ENCODE results near the gene LPCAT3. TPM values are rescaled to one million over a fixed set of nuclear protein-coding genes. Genes with fewer than 3 reads are reported as not detected.

LPCAT3 gene
- total RNA-seq, 1 experiment from 2014 or later, result 102 TPM

DNA sequence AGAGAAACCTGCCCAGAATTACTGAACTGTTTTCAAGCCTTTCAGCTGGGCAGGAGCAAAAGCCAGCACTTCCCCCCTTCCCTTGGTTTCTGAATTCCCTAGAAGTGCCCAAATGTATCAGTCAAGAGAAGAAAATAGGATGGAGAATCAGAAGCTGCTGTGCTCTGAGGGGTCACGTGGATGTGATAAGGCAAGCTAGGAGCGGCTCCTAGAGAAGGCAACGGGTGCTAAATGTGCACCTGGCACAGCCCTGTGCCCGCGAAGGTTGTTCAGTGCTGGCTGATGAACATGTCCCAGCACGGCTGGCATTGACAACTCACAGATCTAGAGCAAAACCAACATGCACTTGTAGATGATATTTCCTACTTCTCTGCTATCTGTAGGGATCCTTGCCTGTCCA lies 39.3 kb downstream of the LPCAT3 start:
- no peak for DNase-seq

DNA sequence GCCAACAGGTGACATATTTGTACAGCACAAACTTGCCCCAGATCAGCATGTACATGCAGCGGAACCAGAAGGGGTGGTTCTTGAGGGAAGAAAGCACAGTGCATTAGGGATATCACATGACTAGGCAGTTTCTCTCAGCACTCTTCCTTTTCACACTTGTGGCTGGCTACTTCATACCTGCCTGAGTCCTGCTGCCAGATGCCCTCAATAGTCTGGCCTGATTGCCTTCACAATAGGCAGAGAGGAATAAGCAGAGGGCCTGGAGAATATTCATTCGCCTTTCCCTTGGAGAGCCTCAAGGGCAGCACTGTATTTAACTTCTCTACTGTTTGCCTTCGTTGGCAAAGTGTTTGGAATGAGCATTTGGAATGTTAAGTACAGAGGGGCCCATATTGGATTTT lies 39.7 kb downstream of the LPCAT3 start:
- no peak for TF ChIP-seq EZH2 (IDR thresholded peaks at IDR 0.05; ENCODE audit: low read depth)
- TF ChIP-seq, protein P1, sequence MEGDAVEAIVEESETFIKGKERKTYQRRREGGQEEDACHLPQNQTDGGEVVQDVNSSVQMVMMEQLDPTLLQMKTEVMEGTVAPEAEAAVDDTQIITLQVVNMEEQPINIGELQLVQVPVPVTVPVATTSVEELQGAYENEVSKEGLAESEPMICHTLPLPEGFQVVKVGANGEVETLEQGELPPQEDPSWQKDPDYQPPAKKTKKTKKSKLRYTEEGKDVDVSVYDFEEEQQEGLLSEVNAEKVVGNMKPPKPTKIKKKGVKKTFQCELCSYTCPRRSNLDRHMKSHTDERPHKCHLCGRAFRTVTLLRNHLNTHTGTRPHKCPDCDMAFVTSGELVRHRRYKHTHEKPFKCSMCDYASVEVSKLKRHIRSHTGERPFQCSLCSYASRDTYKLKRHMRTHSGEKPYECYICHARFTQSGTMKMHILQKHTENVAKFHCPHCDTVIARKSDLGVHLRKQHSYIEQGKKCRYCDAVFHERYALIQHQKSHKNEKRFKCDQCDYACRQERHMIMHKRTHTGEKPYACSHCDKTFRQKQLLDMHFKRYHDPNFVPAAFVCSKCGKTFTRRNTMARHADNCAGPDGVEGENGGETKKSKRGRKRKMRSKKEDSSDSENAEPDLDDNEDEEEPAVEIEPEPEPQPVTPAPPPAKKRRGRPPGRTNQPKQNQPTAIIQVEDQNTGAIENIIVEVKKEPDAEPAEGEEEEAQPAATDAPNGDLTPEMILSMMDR (conservative IDR thresholded peaks at IDR 0.05), result no peak
- POLR2A ChIA-PET (ENCODE audit: unreplicated experiment), result interaction anchor here (0.6 to 0.7 kb wide), 2 partner anchors 90 to 130 kb away, joined by 3 to 5 read pairs; no protein-coding TSS in a partner anchor
- no TSS peak for BruUV-seq (replicated peaks)

More for the DNA sequence above, 39.3 kb downstream of the LPCAT3 start:
- POLR2A ChIA-PET (ENCODE audit: unreplicated experiment), result no interaction called here
- Histone ChIP-seq H3K9me2 (ENCODE audit: insufficient read depth) (no peaks in the 10 kb centered on the region), H3K9me3 (ENCODE audit: insufficient read depth, low read depth) (no peaks in the 10 kb centered on the region), H3K4me2 (no peak overlapping the region), H4K20me1 (ENCODE audit: insufficient read depth) (peaks cover under 1% of the 10 kb centered on the region; the same call in 1 of the 2 replicates), H3K4me1 (replicated peaks; ENCODE audit: insufficient read depth) (peaks cover 13% of the 10 kb centered on the region), H3K27ac (peak overlapping the region; percentile 31), H3K4me3 (no peak overlapping the region), H2AFZ (no peak overlapping the region), H3K27me3 (ENCODE audit: insufficient read depth, low read depth) (no peaks in the 10 kb centered on the region), H3K36me3 (ENCODE audit: low read depth) (peaks cover 42% of the 10 kb centered on the region), H3K79me2 (ENCODE audit: low read depth) (no peaks in the 10 kb centered on the region), H3F3A (ENCODE audit: insufficient read depth, low read depth) (peaks cover 76% of the 10 kb centered on the region)
- intact Hi-C loops (cut with micrococcal nuclease; ENCODE audit: unreplicated experiment), result no loop called here
- BruUV-seq (replicated peaks), result no TSS peak
- no peak for TF ChIP-seq EZH2 (IDR thresholded peaks at IDR 0.05; ENCODE audit: low read depth)
- TF ChIP-seq, protein P1 (conservative IDR thresholded peaks at IDR 0.05), result no peak
- CTCF ChIA-PET, result no interaction called here

DNA sequence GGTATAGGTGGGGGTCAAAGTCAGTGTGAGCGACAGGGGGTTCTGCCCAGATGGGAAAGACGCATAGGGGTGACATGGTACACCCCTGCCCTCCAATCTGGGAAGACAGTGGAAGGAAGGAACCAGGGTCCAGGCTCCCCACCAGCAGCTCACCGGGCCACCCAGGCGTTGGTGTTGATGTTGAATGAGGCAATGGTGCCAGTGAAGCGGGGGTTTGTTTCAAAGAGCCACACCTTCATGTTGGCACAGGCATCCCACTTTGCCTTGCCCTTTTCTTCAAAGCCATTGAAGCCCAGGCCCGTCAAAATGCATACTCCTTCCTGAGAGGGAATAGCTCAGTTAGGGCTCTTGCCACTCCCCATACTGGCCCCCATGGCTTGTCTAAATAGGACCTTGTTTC lies 40.1 kb downstream of the LPCAT3 start:
- H3K4me3 ChIP-seq, result no peak overlapping the region
- no peak overlapping the region for H3K4me2 ChIP-seq
- peaks cover 76% of the 10 kb centered on the region for H3F3A ChIP-seq (ENCODE audit: insufficient read depth, low read depth)
- H2AFZ ChIP-seq, result no peak overlapping the region
- no peaks in the 10 kb centered on the region for H3K27me3 ChIP-seq (ENCODE audit: insufficient read depth, low read depth)
- H3K27ac ChIP-seq, result peak overlapping the region; percentile 31; the same call in 1 of the 2 replicates
- peaks cover 3% of the 10 kb centered on the region for H3K79me2 ChIP-seq (ENCODE audit: low read depth)
- ChIA-PET POLR2A (ENCODE audit: unreplicated experiment) (interaction anchor here (0.6 to 0.7 kb wide), 2 partner anchors 91 to 130 kb away, joined by 3 to 5 read pairs; no protein-coding TSS in a partner anchor), CTCF (interaction anchor here (0.6 kb wide), 4 partner anchors 63 to 660 kb away, joined by 3 to 12 read pairs (median 10); no protein-coding TSS in a partner anchor)
- intact Hi-C loops (cut with micrococcal nuclease; ENCODE audit: unreplicated experiment), result no loop called here
- H4K20me1 ChIP-seq (ENCODE audit: insufficient read depth), result peaks cover 3% of the 10 kb centered on the region; the same call in 1 of the 2 replicates
- H3K4me1 ChIP-seq (replicated peaks; ENCODE audit: insufficient read depth), result peaks cover 13% of the 10 kb centered on the region
- peaks cover 42% of the 10 kb centered on the region for H3K36me3 ChIP-seq (ENCODE audit: low read depth)
- H3K9me2 ChIP-seq (ENCODE audit: insufficient read depth), result no peaks in the 10 kb centered on the region
- no peaks in the 10 kb centered on the region for H3K9me3 ChIP-seq (ENCODE audit: insufficient read depth, low read depth)
- BruUV-seq (replicated peaks), result no TSS peak
- no peak for DNase-seq
- TF ChIP-seq, protein P1 (conservative IDR thresholded peaks at IDR 0.05), result no peak
- no peak for TF ChIP-seq EZH2 (IDR thresholded peaks at IDR 0.05; ENCODE audit: low read depth)

More for the DNA sequence above, 39.7 kb downstream of the LPCAT3 start:
- no peak overlapping the region for H3K4me3 ChIP-seq
- H2AFZ ChIP-seq, result no peak overlapping the region
- no peak overlapping the region for H3K4me2 ChIP-seq
- peaks cover 76% of the 10 kb centered on the region for H3F3A ChIP-seq (ENCODE audit: insufficient read depth, low read depth)
- no peaks in the 10 kb centered on the region for H3K9me2 ChIP-seq (ENCODE audit: insufficient read depth)
- peaks cover 3% of the 10 kb centered on the region; the same call in 1 of the 2 replicates for H4K20me1 ChIP-seq (ENCODE audit: insufficient read depth)
- H3K27ac ChIP-seq, result peak overlapping the region; percentile 31
- no peaks in the 10 kb centered on the region for H3K79me2 ChIP-seq (ENCODE audit: low read depth)
- peaks cover 42% of the 10 kb centered on the region for H3K36me3 ChIP-seq (ENCODE audit: low read depth)
- H3K27me3 ChIP-seq (ENCODE audit: insufficient read depth, low read depth), result no peaks in the 10 kb centered on the region
- no peak for DNase-seq
- intact Hi-C loops (cut with micrococcal nuclease; ENCODE audit: unreplicated experiment), result no loop called here
- CTCF ChIA-PET, result no interaction called here
- no peaks in the 10 kb centered on the region for H3K9me3 ChIP-seq (ENCODE audit: insufficient read depth, low read depth)
- peaks cover 13% of the 10 kb centered on the region for H3K4me1 ChIP-seq (replicated peaks; ENCODE audit: insufficient read depth)
